HG02870 (cell line): ENCODE data around the gene IQCF6.
"Not testable (repeated sequence)": the region's sequence is repeated elsewhere in the genome, so short reads cannot be mapped to it uniquely, and the experiment has no call there.

Source experiments
- ATAC-seq: cut with Tn5 transposase; IDR thresholded peaks from one replicate; pipeline ENCODE4 v1.9.1; 2021; ENCODE audit warnings: mild to moderate bottlenecking, moderate library complexity; ENCODE audit not compliant: unreplicated experiment

Gene IQCF6

DNA sequence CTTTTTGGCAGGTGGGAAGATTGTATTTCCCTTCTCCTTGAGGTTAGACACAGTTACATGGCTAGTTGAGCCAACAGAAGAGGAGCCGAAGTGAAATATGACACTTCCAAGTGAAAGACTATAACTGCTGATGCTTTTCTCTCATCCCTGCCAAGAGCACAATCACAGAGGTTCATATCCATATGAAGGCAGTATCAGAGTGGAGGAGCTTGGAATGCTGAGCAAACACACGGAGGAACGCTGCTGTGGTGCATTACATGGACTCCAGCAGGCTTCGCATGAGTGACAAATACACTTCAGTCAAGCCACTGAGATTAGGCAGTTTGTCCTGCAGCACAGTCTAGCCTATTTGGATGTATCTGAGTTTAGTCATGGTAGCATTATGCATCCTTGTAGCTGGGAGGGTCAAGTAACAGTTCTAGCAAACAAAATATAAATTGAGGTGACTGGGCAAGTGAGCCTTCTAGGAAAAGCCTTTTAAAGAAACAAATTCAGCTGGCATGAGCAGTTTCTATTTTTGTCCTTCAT is 5.4 kb downstream of the IQCF6 start:
- ATAC-seq: no peak

DNA sequence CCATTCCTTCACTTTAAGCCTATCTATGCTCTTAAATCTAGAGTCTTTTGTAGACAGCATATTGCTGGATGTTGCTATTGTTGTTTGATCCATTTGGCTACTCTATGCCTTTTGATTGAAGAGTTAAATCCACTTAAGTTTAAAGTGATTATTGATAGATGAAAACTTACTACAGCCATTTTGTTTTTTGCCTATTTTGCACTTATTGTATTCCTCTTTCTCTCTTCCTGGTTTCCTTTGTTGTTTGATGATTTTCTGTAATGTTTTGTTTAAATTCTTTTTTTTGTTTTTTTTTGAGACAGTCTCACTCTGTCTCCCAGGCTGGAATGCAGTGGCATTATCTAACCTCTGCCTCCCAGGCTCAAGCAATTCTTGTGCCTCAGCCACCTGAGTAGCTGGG is 19.8 kb downstream of the IQCF6 start:
- ATAC-seq: no peak

- not testable (repeated sequence) for ATAC-seq
Measured at GRCh38 chr3:51753763-51754750, 25.0 kb downstream of the IQCF6 start.

DNA sequence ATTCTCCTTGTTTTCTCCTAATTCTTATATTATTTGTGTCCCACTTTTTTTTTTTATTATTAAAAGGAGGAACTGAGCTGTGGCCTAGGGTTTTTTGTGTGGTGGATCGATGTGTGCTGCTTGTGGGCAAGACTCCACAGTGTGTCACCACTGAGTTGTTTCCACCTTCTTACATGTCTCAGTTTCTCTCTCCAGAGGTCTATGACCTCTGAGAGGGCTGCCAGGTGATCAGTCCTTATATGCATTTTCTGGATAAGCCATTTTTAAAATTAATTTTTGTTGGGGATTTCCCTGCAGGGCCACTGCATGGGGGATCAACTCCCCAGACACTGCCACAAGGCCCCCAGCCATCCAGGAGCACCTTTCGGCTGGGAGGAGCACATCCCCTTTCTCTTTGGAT is 27.8 kb downstream of the IQCF6 start:
- no peak for ATAC-seq

- ATAC-seq: no peak
Measured at GRCh38 chr3:51750878-51751277, 28.2 kb downstream of the IQCF6 start.

DNA sequence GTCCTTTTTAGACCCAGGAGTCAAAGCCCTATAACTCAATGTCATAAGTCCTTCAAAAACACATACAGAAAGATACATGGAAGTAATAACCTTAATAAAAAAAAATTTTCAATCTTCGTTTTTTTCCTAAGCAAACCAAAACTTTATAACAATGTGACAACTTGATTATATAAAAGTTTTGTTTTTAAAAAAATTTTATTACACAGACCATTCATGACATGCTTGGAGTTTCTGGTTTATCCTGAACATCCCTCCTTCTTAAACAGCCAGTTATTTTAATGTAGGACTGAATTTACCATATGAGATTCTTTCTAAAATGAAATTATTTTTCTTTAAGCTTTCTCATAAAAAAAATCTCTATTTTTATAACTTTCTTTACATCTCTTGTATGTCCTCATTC is 30.7 kb downstream of the IQCF6 start:
- no peak for ATAC-seq

- no peak for ATAC-seq
Measured at GRCh38 chr3:51747840-51748239, 31.2 kb downstream of the IQCF6 start.

DNA sequence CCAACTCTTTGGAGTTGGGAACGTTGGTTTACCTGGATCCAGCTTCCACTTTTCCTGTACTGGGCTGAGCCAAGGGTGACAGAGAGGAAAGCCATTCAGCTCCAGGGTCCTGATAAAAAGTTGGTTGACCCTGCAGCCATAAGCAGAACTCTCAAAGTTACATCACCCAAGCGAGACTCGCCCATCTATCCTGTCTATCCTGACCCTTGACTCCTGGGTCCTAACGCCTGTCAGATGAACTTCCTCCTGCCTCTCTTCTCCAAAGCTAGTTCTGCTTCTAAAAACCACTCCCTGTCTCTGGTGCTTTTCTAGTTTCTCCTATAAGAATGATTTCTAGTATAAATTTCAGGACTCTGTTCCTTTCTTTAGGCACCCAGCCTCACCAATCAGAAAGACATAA is 36.1 kb downstream of the IQCF6 start:
- not testable (repeated sequence) for ATAC-seq

- not testable (repeated sequence) for ATAC-seq
Measured at GRCh38 chr3:51742320-51742719, 36.7 kb downstream of the IQCF6 start.

DNA sequence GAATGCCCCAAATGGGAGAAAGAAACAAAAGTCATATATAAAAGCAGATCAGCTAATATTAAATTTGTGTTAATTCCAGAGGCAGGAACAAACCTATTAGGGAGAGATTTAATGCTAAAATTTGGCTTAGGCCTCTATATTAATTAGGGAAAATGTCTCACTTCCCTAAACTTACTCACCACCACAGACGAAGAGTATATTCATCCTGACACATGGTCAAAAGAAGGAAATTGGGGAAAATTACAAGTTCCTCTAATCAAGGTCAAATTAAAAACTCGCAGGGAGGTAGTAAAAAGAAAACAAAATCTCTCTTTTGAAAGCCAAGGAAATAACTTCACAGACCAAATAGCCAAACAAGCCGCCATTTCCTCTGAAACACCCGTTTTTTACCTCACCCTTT is 39.9 kb downstream of the IQCF6 start:
- no peak for ATAC-seq

DNA sequence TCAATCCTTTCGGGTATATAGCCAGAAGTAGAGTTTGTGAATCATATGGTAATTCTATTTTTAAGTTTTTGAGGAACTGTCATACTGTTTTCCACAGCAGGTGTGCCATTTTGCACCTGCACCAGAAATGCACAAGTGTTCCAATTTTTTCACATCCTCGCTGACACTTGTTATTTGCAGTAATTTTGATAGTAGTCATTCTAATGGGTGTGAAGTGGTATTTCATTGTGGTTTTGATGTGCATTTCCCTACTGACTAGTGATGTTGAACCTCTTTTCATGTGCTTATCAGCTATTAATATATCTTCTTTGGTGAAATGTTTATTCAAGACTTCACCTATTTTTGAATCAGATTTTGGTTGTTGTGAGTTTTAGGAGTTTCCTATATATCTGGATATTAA is 43.1 kb downstream of the IQCF6 start:
- no peak for ATAC-seq

DNA sequence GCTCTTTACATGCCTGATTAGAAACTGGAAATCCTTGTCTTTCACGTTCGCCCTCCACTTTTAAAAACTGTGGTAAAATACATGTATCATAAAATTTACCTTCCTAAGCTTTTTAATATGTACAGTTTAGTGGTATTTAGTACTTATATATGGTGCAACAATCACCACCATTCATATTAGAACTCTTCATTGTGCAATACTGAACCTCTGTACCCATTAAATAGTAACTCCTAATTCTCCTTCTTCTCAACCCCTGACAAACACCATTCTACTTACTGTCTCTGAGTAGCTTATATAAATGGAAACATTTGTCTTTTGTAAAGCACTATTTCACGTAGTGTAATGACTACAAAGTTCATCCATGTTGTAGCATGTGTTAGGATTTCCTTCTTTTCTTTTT is 44.0 kb downstream of the IQCF6 start:
- ATAC-seq: no peak

- ATAC-seq: no peak
Measured at GRCh38 chr3:51734572-51734907, 44.5 kb downstream of the IQCF6 start.

GRCh38 chr3:51733859-51734571 is 45.0 kb downstream of the IQCF6 start:
- ATAC-seq: no peak

DNA sequence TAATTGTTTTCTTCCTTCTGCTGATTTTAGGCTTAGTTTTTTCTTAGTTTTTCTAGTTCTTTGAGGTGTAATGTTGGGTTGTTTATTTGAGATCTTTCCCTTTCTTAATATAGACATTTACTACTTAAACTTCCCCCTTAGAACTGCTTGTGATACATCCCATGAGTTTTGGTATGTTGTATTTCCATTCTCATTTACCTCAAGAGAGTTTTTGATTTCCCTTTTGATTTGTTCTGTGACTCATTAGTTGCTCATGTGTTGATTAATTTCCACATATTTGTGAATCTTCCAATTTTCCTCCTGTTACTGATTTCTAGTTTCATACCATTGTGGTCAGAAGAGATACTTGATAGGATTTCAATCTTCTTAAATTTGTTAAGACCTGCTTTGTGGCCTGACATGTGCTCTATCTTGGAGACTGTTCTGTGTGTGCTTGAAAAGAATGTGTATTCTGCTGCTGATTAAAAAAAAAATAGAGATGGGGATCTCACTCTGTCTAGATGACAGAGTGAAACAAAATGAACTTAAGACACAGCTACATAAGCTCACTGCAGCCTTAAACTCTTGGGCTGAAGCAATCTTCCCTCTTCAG is 49.9 kb downstream of the IQCF6 start:
- no peak for ATAC-seq
